GM21360 (cell line): ENCODE measurements around the gene TNNT3.
A peak's percentile ranks its signal among the peaks of the same experiment; 100 is the strongest.
"Not testable (repeated sequence)": the region's sequence is repeated elsewhere in the genome, so short reads cannot be mapped to it uniquely, and the experiment has no call there.

Experiments used
- ATAC-seq: cut with Tn5 transposase; IDR thresholded peaks from one replicate; pipeline ENCODE4 v1.9.1; 2021; ENCODE audit warnings: mild to moderate bottlenecking, moderate library complexity; ENCODE audit not compliant: unreplicated experiment

Gene TNNT3

DNA sequence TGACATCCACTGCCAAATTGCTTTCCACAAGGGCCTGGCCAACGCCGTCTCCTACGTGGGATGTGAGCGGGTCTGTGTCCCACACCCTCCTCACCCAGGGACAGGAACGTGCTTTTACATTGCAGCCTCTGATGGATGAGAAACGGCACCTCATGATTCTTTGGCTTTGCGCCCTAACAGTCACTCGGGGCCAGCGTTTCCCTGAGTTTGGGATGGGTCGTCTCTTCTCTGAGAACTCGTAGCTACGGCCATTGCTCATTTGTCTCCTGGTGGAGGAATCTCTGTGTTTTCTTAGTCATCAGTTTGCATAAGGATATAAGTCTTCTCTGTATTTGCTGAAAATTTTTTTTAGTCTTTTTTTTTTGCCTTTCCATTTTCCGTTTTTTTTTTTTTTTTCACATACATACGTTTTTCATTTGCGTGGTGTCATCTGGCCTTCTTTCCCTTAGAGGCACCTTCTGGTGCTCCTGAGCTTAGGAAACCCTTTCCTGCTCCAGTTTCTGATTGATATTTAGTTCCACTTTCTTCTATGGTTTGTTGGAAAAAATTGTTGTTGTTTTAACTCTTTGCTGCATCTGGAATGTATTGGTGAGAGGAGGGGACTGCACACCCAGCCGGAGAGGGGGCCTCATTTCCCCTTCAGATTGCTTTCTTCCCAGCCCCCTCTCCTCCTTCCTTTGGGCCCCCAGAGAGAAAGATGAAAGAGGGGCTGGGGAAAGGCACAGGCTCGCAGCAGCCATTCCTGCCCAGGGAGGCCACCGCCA, 12.0 kb downstream of the TNNT3 start:
- no peak for ATAC-seq

DNA sequence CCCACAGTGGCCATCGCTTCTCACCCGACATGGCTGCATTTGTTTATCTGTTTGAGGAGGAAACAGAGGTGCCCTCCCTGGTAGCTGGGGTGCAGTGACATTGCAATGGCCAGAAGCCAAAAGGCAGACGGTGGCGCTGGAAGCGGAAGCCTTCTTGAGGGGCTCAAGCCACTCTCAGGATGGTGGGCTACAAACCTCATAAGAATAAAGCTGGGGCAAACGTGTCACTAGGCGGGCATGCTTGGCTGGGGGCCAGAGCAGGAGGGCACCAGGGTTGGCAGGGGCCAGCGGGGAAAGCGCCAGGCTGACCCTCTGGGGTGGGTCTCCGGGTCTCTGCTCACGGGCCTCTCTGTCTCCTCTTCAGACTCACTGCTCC, 12.6 kb downstream of the TNNT3 start:
- no peak for ATAC-seq

DNA sequence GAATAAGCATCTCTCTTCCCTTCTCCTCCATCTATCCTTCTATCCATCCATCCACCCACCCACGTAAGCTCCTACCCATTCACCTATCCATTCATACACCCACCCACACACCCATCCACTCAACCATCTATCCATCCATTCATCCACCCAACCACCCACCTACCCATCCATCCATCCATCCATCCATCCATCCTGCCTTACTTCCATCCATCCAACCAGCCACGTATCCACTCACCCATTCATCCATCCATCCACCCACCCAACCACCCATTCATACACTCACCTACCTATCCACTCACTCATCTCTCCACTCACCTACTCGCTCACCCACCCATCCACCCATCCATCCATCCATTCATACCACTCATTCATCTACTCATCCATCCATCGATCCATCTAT, 13.2 kb downstream of the TNNT3 start:
- ATAC-seq: no peak

DNA sequence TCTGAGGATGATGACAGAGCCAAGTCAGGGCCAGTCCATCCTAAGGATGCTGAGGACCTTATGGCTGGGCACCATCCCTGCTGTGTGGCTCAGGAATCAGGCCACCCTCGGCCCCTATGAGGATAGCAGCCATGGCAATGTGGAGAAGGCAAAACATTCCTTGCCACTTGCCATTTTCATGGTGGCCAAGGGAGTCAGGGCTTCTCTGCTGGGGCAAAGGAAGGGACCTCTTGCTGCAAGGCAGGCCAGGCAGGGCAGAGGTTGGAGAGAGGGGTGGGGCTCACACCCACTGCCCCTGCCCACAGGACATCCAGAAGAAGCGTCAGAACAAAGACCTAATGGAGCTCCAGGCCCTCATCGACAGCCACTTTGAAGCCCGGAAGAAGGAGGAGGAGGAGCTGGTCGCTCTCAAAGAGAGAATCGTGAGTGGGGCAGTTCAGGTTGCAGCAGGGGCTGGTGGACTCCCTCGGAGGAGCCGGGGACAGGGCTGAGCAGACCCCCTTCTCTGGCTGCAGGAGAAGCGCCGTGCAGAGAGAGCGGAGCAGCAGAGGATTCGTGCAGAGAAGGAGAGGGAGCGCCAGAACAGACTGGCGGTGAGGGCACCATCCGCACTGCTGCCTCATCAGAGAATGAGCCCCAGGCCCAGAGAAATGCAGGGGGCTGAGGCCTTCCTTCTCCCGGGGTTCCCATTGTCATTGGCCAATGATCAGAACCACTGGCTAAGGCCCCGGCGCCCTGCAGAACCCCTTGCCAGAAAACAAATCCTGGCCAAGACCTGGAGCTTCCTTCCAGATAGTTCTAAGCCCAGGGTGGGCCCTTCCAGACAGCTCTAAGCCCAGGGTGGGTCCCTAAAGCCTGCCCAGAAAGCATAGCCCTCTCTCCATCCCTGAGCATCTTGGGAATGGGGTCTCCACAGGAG, 14.2 kb downstream of the TNNT3 start:
- ATAC-seq: no peak

DNA sequence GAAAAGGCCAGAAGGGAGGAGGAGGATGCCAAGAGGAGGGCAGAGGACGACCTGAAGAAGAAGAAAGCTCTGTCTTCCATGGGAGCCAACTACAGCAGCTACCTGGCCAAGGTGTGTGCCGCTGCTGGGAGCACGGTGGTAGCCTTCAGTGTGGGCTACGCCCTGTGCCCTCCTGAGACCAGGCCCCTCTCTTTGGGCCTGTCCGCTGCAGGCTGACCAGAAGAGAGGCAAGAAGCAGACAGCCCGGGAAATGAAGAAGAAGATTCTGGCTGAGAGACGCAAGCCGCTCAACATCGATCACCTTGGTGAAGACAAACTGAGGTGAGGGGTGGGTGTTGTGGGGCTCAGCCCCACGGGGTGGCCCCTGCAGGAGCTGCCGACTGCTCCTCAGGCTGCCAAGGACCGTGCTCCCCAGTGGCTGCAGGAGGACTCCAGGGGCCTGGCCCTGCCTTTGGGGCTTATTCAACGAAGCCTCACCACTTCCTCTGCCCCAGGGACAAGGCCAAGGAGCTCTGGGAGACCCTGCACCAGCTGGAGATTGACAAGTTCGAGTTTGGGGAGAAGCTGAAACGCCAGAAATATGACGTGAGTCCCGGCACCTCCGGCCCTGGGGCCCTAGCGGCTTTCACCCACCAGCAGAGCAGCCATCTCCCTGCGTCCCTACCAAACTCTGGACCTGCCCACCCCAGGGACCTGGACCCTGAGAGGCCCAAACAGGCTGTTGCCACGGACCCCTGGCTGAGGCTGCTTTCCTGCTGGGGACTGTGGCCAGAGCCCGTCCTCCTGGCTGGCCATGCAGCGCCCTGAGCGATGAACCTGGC, 15.0 kb downstream of the TNNT3 start:
- ATAC-seq: no peak

DNA sequence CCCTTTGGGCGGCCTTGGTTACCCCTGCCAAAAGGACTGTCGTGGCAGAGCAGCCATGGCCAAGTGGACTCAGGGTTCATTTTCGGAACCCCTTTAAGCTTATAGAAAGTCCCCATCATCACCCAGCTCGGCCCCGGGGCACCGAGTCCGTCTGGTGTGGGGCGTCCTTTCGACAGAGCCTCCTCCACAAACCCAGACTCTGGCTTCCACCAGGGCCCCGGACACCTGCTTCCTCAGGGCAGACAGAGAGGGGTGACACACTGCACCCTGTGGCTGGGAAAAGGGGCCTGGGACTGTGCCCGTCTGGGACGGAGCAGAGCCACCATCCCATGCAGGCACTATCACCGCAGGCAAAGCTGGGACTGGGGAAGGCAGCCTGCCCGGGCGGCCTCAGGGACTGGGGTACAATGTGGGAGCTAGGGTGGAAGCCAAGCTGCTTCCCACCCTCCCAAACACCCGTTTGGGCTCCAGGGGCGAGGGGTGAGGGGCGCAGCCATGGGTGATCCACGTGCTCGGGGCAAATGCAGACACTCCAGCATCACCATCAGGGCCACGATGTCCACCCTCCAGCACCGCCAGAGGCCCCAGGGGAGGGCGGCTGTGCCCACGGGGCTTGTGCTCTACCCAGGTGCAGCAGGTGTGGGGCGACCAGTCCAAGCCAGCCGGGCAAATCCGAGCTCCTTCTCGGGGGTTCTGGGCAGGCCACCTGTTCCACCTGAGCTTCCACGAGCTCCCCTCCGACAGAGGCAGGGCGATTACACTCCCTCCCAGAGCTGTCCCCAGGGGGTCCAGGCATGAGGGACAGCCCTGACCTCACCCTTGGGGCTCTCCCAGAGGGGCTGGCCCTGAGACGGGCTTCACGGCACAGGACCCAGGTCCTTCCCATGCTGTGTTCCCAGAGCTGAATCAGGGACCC, 15.9 kb downstream of the TNNT3 start:
- ATAC-seq: no peak

DNA sequence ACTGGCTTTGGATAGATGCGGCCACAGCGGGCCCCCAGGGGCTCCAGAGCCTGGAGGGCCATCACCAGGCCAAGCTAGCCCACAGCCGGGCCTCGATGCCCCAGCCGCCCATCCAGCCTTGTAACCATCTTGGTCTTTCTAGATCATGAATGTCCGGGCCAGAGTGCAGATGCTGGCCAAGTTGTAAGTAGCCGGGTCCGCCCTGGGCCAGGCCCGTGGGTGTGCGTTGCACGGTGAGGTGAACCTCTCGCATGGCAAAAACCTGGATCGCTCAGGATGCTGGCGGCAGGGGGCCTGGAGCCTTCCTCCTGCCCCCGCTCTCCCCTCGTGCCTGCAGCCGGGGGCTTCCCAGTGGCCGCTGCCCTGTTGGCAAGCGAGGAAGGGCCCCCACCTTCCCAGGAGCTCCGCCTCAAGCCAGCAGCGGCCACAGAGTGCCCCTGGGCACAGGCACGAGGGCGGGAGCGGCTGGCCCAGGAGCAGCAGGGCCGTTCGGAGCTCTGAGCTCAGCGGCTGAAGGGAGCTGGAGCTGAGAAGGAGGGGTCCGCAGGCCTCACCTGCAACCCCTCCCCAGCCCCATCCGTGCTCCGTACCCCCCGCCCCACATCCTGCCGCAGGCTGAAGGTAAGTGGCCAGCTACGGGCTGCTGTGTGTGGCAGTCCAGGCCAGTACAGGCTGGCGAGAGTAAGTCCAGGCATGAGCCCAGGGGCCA, 16.7 kb downstream of the TNNT3 start:
- ATAC-seq: no peak

DNA sequence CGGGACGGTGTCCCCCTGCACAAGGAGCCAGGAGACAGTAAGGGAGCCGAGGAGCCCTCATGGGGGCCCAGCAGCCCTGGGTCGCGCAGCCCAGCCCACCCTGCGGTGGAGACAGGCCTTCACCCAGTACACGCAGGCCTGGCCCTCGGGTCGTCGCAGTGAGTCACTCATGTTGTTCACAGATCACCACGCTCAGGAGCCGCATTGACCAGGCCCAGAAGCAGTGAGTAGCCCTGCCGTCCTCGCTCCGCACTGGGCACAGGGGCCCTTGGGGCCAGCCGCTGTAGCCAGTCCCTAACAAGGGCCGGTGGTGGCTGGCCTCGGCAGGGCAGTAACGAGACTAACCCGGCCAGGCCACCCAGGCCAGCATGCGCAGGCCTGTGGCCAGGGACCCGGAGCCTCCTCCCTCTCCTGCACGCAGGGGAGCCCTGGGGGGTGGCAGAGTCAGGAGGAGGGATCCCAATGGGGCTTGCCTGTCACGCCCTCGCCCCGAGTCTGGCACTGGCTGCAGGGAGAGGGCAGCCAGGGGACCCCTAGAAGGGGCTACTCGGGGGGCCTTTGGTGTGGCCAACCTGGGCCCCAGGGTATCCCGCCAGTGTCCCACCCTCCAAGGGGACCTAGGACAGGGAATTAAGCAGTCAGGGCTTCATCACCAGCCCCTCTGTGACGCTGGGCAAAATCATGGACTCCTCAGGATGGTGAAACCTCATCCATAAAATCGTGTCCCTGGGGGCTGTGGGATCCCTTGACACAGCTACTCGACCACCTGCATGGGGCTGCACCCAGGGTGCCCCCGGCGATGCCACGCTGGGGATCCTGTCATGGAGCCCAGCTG, 17.5 kb downstream of the TNNT3 start:
- ATAC-seq: no peak

DNA sequence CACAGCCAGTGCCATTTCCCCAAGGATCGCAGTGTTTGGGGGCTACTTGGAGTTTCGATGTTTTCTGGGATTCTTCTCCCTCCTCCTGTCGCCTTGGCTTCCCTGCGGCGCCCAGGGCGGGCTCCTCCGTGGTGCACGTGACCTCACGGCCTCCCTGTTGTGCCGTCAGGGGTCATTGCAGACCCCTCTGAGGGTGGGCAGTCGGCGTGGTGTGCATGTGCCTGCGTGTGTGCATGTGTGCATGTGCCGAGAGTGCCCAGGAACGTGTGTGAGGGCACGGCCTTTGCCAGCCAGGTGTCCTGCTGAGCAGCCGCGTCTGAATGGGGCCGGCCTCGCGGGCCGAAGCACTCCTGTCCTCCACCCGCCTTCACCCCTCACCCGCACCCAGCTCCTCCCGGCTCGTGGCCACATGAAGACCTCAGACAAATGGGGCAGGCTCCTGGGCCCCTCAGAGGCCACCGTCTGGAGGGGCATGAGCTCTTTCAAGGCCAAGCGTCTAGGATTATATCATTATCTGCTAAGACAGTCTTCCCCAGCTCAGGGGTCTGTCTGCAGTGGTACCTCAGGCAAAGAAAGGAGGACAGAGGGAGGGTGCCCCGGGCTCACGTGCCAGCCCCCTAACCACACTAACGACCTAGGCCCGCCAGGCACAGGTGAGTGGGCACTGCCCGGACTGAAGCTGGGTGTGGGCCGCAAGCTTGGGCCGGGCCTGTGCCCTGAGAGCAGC, 18.3 kb downstream of the TNNT3 start:
- ATAC-seq: no peak

DNA sequence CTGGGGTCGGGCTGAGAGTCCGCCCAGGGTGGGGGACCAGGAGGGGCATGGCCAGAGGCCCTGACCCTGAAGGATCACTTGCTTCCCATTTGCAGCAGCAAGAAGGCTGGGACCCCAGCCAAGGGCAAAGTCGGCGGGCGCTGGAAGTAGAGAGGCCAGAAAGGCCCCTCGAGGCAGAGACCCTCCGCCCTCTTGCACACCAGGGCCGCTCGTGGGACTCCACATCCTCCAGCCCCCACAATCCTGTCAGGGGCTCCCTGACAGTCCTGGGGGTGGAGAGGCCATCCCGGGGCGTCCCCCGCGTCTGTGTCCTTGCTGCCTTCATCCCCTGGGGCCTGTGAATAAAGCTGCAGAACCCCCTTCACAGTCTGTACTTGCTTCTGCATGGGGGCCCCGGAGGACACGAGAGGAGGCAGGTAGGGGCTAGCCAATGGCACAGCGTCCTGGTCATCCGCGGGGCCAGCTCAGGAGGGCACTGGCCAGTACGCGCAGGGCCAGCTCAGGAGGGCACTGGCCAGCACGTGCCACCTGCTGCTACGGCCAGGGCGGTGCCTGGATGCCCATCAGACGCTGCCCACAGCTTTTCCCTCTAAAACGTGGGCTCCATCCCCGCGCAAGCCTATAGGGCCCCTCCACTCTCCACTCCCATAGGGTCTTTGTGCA, 19.0 kb downstream of the TNNT3 start:
- ATAC-seq: no peak

DNA sequence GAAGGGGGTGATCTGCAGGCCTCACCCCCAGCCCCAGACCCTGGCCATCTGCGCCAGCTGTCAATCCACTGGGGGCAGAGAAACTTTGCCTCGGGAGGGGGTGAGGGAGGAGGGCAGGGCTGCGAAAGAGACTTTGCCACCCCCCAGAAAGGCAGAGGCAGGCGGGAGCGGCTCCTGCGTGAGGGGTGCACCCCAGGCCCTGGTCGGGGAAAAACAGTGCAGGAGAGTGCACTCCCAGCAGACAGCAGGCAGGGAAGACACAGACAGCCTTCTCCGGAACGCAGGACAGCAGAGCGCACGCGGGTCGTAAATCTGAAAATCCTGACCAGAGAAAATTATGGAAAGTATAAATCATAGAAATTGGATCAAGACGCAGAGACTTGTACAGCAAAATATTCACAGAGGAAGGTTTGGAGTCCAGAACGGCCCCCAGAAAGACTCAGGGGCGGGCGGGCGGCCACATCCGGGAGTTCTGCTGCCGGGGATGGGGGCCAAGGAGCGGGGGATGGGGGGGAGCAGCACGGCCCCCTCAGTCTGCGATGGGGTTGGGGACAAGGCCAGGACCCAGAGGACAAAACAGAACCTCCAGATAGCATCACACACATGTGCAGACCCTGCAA, 19.6 kb downstream of the TNNT3 start:
- ATAC-seq: no peak

DNA sequence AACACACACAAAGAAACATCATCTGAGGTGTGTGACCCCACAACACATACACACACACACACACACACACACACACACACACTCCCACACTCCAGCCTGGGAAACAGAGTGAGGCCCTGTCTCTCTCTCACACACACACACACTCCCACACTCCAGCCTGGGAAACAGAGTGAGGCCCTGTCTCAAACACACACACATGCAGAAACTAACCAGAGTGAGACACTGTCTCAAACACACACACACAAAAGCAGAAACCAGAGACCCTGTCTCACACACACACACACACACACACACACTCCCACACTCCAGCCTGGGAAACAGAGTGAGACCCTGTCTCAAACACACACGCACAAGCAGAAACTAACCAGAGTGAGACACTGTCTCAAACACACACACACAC, 20.3 kb downstream of the TNNT3 start:
- not testable (repeated sequence) for ATAC-seq

DNA sequence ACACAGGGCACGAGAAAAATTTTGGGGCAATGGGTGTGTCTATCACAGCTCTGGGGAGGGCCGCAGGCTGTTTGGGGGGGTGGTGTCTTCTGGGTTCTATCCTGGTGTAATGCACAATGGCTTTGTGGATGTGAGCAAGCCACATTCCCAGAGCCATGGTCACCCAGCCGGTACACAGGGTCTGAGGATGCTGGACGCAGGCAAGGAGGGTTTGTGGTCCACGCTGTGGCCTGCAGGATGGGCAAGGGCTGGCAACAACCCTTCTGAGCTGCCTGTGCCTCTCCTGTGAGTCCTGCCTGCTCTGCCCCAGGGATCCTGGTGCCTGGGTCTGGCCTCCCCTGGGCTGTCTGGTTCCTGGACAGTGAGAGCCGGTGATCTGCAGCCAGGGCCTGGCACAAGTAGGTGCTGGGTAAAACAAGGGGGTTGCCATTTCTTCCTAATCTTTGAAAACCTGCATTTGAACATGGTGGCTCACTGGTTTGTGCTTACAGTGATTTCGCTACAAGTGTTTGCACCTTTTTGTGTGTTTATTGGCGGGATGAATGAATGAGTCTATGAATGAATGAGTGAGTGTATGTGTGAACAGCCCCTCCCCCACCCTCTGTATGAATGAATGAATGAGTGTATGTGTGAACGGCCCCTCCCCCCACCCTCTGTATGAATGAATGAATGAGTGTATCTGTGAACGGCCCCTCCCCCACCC, 23.2 kb downstream of the TNNT3 start:
- no peak for ATAC-seq

DNA sequence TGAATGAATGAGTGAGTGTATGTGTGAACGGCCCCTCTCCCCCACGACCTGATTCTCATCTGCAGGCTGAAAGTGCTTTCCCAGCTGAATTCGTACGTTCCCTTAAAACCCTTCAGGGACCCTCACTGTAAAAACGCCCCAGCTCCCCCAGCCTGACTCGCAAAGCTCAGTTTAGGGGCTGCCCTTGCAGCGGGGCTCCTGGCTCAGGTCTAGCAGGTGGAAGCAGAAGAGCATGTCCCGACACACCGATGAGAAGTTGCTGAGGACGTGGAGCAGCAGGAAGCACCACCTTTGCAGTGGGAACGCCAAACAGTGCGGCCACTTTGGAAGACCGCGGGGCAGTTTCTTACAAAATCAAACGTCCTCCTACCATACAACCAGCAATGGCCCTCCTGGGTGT, 24.1 kb downstream of the TNNT3 start:
- ATAC-seq: no peak

DNA sequence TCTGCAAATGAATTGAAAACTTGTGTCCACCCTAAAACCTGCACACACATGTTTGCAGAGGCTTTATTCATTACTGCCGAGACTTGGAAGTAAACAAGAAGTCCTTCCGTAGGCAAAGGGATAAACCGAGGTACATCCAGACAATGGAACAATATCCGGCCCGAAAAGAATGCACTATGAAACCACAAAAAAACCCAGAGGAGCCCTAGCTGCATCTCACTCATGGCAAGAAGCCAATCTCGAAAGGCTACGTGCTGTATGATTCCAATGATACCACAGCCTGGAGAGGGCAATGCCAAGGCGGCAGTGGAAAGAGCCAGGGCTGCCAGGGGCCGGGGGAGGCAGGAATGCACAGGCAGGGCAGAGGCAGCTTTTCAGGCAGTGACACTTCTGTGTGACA, 24.5 kb downstream of the TNNT3 start:
- ATAC-seq: no peak

DNA sequence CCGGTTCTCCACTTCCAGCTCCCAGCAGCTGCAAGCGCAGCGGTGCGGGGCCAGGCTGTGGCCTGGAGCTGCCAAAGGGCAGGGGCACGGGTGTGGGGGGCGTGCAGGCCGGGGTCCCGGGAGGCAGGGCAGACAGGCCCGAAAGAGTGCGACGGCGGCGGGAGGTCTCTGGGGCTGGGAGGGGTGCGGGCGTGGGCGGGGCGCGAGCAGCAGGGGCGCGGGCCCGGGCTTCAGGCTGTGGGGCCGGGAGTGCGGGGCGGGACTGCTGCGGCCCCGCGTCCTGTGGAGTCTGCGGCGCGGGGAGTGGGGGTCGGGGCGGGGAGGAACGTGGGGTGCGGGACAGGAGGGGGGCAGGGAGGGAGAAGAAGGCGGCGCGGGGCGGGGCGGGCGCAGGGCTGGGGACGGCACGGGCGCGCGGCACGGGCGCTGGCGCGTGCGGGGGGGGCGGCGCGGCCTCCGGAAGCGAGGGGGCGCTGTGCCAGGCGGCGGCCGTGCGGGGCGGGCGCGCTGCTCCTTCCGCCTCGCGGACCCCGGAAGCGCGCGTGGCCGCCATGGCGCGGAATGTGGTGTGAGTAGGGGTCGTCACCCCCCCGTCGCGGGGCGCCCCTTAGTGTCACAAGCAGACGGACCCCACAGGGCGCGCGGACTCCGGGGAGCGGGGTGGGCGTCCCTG, 27.4 kb downstream of the TNNT3 start, which contains the start of gene MRPL23:
MRPL23 (plus strand) TSS at position 521 of the 673 bp plus-strand sequence; CDS start at position 552, 31 bp downstream.
- ATAC-seq: peak; percentile 60
